BE2C (cell line): Measurements from ENCODE around the gene TRMT13.

Experiments
- DNase-seq: peaks from one replicate; pipeline ENCODE4 v3.0.0-alpha.2; 2020
- H3K27me3 ChIP-seq: fragments of 250-450 bp; sonication (Bioruptor Pico); 2 replicates; pipeline ENCODE4 v1.5.1; 2020; ENCODE audit warnings: mild to moderate bottlenecking
- H3K36me3 ChIP-seq: fragments of 250-450 bp; sonication (Bioruptor Pico); 2 replicates; pipeline ENCODE4 v1.5.1; 2020; ENCODE audit warnings: mild to moderate bottlenecking
- H3K4me1 ChIP-seq: fragments of 250-450 bp; sonication (Bioruptor Pico); 2 replicates; pipeline ENCODE4 v1.5.1; 2020
- H3K4me3 ChIP-seq: 2 replicates; pipeline ENCODE4 v1.5.1; 2011; ENCODE audit warnings: low read depth, low read length
- H3K9me3 ChIP-seq: fragments of 250-450 bp; sonication (Bioruptor Pico); 2 replicates; pipeline ENCODE4 v1.5.1; 2020
- TF ChIP-seq, protein P1 (sequence below): IDR thresholded peaks from 2 replicates; pipeline ENCODE4 v1.5.1; 2012; ENCODE audit warnings: mild to moderate bottlenecking, low read depth, low read length

Gene TRMT13

DNA sequence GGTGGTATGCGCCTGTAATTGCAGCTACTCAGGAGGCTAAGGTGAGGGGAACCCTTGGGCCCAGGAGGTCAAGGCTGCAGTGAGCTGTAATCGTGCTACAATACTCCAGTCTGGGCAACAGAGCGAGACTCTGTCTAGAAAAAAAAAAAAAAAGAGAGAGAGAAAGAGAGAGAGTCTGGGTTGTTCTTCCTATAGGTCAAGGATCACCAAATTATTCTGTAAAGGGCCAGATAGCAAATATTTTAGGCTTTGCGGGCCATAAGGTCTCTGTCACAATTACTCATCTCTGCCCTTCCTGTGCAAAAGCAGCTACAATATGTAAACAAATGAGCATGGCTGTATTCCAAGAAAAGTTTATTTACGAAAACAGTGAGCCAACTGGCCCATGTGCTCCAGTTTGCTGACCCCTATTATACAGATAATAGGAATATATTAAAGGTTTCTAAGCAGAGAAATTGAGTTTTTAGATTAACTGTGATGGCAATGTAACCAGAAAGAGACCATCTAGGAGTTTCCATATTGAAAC is 2.3 kb upstream of the TRMT13 start:
- DNase-seq, result no peak
- TF ChIP-seq, protein P1, sequence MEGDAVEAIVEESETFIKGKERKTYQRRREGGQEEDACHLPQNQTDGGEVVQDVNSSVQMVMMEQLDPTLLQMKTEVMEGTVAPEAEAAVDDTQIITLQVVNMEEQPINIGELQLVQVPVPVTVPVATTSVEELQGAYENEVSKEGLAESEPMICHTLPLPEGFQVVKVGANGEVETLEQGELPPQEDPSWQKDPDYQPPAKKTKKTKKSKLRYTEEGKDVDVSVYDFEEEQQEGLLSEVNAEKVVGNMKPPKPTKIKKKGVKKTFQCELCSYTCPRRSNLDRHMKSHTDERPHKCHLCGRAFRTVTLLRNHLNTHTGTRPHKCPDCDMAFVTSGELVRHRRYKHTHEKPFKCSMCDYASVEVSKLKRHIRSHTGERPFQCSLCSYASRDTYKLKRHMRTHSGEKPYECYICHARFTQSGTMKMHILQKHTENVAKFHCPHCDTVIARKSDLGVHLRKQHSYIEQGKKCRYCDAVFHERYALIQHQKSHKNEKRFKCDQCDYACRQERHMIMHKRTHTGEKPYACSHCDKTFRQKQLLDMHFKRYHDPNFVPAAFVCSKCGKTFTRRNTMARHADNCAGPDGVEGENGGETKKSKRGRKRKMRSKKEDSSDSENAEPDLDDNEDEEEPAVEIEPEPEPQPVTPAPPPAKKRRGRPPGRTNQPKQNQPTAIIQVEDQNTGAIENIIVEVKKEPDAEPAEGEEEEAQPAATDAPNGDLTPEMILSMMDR, result no peak
- Histone ChIP-seq H3K9me3 (no peaks in the 10 kb centered on the region), H3K4me1 (no peaks in the 10 kb centered on the region; the same call in 1 of the 2 replicates), H3K4me3 (no peak overlapping the region), H3K27me3 (no peaks in the 10 kb centered on the region), H3K36me3 (no peaks in the 10 kb centered on the region; the same call in 1 of the 2 replicates)

DNA sequence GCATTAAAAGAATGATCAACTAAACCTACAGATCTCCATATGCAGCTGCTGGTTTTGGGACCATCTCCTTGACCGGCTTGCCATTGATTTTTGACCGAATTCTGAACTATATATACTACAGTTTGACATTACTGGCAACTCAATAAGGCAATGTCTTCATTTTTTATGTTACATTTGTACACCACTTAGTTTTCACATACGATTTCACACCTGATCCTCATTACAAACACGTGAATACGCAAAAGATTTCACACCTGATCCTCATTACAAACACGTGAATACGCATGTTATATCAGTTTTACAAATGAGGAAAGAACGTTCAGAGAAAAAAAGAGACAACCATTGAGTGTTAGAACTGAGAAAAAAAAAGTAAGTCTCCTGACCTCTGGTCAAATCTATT is 1.3 kb upstream of the TRMT13 start:
- peak overlapping the region; percentile 93 for H3K4me3 ChIP-seq
- no peaks in the 10 kb centered on the region for H3K9me3 ChIP-seq
- no peaks in the 10 kb centered on the region; the same call in 1 of the 2 replicates for H3K4me1 ChIP-seq
- no peaks in the 10 kb centered on the region for H3K27me3 ChIP-seq
- TF ChIP-seq, protein P1, result no peak
- DNase-seq, result no peak
- H3K36me3 ChIP-seq, result no peaks in the 10 kb centered on the region; the same call in 1 of the 2 replicates

DNA sequence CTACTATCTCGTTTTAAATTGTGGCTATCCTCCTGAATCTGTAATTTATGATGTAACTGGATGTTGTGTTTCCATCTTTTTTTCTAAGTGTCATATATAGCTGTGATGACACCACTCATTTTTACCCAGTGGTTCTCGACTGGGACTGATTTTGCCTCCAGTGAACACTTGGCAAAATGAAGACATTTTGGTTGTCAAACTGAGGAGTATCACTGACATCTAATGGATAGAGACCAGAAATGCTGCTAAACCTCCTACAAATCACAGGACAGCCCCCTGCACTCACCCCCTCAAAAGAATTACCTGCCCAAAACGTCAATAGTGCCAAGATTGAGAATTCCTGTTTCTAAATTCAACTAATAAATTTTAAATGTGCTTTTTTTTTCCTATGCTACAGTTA is 1.9 kb downstream of the TRMT13 start:
- Histone ChIP-seq H3K36me3 (peaks cover 20% of the 10 kb centered on the region), H3K27me3 (no peaks in the 10 kb centered on the region), H3K4me1 (no peaks in the 10 kb centered on the region; the same call in 1 of the 2 replicates), H3K4me3 (no peak overlapping the region), H3K9me3 (no peaks in the 10 kb centered on the region)
- TF ChIP-seq, protein P1, result peak; percentile 12; the same call in 1 of the 2 replicates
- DNase-seq, result no peak

DNA sequence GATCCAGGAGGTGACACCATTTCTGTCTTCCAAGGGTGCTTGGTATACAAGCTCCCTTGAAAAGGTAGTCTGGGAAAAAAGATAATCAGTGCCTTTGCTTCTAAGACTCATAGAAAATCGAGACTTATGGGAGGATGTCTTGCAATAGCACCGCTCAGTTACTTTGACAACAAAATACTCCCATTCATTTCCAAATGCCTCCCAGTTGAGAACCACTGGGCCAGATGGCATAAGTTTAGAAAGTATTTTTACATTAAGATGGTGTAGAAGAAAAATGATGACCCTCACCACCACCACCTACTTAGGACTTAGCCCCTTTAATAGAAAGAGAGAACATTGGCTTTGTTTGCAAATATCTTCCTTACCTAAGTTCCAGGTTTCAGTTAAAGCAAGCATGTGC is 4.6 kb downstream of the TRMT13 start:
- TF ChIP-seq, protein P1, result no peak
- Histone ChIP-seq H3K27me3 (no peaks in the 10 kb centered on the region), H3K9me3 (no peaks in the 10 kb centered on the region), H3K4me1 (no peaks in the 10 kb centered on the region), H3K4me3 (no peak overlapping the region), H3K36me3 (peaks cover 42% of the 10 kb centered on the region)
- DNase-seq, result no peak

DNA sequence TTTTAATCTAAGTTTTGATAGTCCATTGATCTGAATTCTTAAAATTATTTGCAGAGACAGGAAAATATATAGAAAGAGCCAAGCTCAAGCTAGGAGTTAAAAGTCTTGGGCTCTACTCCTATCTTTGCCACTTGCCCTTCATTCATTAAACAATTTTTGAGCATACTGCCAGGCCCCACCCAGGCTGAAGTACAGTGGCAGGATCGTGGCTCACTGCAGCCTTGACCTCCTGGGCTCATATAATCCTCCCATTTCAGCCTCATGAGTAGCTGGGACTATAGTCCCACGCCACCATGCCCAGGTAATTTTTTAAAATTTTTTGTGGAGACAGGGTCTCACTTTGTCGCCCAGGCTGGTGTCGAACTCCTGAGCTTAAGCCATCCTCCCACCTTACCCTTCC is 8.2 kb downstream of the TRMT13 start:
- H3K4me3 ChIP-seq, result no peak overlapping the region
- no peaks in the 10 kb centered on the region for H3K4me1 ChIP-seq
- H3K36me3 ChIP-seq, result peaks cover 74% of the 10 kb centered on the region
- DNase-seq, result no peak
- no peaks in the 10 kb centered on the region for H3K27me3 ChIP-seq
- TF ChIP-seq, protein P1, result no peak
- no peaks in the 10 kb centered on the region for H3K9me3 ChIP-seq

DNA sequence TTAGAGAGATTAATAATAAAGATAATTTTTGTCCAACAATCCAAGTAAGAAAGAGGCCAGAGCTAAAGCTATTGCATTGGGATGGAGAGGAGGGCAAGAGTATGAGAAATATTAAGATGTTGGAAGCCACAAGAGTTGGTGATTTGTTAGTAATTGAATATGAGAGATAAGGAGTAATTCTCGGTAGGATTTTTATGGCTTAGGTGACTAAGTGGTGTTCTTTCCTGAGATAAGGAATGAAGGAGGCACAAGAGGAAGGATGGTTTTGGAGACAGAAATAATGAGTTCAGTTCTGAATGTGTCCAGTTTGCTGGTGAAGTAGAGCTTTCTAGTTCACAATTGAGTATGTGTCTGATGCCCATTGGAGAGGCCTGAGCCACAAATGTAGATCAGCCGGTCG is 9.4 kb downstream of the TRMT13 start:
- no peak for DNase-seq
- peaks cover 76% of the 10 kb centered on the region for H3K36me3 ChIP-seq
- H3K4me1 ChIP-seq, result no peaks in the 10 kb centered on the region
- no peak overlapping the region for H3K4me3 ChIP-seq
- no peaks in the 10 kb centered on the region for H3K27me3 ChIP-seq
- H3K9me3 ChIP-seq, result no peaks in the 10 kb centered on the region
- TF ChIP-seq, protein P1, result no peak
